ENCODE results near the gene KRT222.

The KRT222 gene

GRCh38 chr17:40664582-40665333, at the start of gene KRT222:
KRT222 (minus strand) TSS chr17:40665177; CDS start chr17:40665099, 78 bp downstream.
- DNase-seq (ENCODE audit: low read depth): no peak

- DNase-seq (ENCODE audit: low read depth): no peak
These were observed 49.5 kb upstream of the KRT222 start for GRCh38 chr17:40714473-40714872.

- no peak for DNase-seq (ENCODE audit: low read depth)
These were observed 42.8 kb upstream of the KRT222 start for GRCh38 chr17:40707745-40708144.

GRCh38 chr17:40705584-40705983, 40.6 kb upstream of the KRT222 start:
- DNase-seq (ENCODE audit: low read depth): no peak

- no peak for DNase-seq (ENCODE audit: low read depth)
These were observed 38.7 kb upstream of the KRT222 start, which contains the start of gene KRT24 for GRCh38 chr17:40703652-40704051. KRT24 (minus strand) TSS chr17:40703752; CDS start chr17:40703693, 59 bp downstream.

- DNase-seq (ENCODE audit: low read depth): no peak
These were observed 37.3 kb upstream of the KRT222 start for GRCh38 chr17:40702271-40702670.

GRCh38 chr17:40699853-40700252, 34.9 kb upstream of the KRT222 start:
- DNase-seq (ENCODE audit: low read depth): no peak

- DNase-seq (ENCODE audit: low read depth): no peak
These were observed 34.4 kb upstream of the KRT222 start for GRCh38 chr17:40699371-40699770.

- no peak for DNase-seq (ENCODE audit: low read depth)
These were observed 32.3 kb upstream of the KRT222 start for GRCh38 chr17:40697297-40697696.

GRCh38 chr17:40696651-40697072, 31.7 kb upstream of the KRT222 start:
- peak; percentile 6 for DNase-seq (ENCODE audit: low read depth)

GRCh38 chr17:40695874-40696472, 31.0 kb upstream of the KRT222 start:
- no peak for DNase-seq (ENCODE audit: low read depth)

- DNase-seq (ENCODE audit: low read depth): no peak
These were observed 29.6 kb upstream of the KRT222 start for GRCh38 chr17:40694584-40694983.

GRCh38 chr17:40687106-40687505, 22.1 kb upstream of the KRT222 start:
- no peak for DNase-seq (ENCODE audit: low read depth)

GRCh38 chr17:40686192-40686591, 21.2 kb upstream of the KRT222 start:
- no peak for DNase-seq (ENCODE audit: low read depth)

GRCh38 chr17:40680998-40681397, 16.0 kb upstream of the KRT222 start:
- DNase-seq (ENCODE audit: low read depth): no peak

- DNase-seq (ENCODE audit: low read depth): no peak
These were observed 14.5 kb upstream of the KRT222 start for GRCh38 chr17:40679523-40679907.

- DNase-seq (ENCODE audit: low read depth): no peak
These were observed 14.0 kb upstream of the KRT222 start for GRCh38 chr17:40678902-40679522.

- no peak for DNase-seq (ENCODE audit: low read depth)
These were observed 10.9 kb upstream of the KRT222 start for GRCh38 chr17:40675905-40676304.

- no peak for DNase-seq (ENCODE audit: low read depth)
These were observed 7.7 kb upstream of the KRT222 start for GRCh38 chr17:40672654-40673053.

- DNase-seq (ENCODE audit: low read depth): no peak
These were observed 6.3 kb upstream of the KRT222 start for GRCh38 chr17:40671282-40671681.

GRCh38 chr17:40666331-40666730, 1.4 kb upstream of the KRT222 start:
- DNase-seq (ENCODE audit: low read depth): no peak

- no peak for DNase-seq (ENCODE audit: low read depth)
These were observed 1.7 kb downstream of the KRT222 start for GRCh38 chr17:40663252-40663651.

- DNase-seq (ENCODE audit: low read depth): no peak
These were observed 5.1 kb downstream of the KRT222 start for GRCh38 chr17:40659911-40660310.

Measured in EH (cell line).